NCI-H2107 treated with DMSO at 0.1 percent for 48 hours (cell line): ENCODE results near the gene MSMO1.
"Not testable (repeated sequence)": the region's sequence is repeated elsewhere in the genome, so short reads cannot be mapped to it uniquely, and the experiment has no call there.

Source experiments
- DNase-seq: peaks from one replicate; lab custom pipeline; 2025; ENCODE audit not compliant: unreplicated experiment; lab: John Stamatoyannopoulos, UW

Gene MSMO1

DNA sequence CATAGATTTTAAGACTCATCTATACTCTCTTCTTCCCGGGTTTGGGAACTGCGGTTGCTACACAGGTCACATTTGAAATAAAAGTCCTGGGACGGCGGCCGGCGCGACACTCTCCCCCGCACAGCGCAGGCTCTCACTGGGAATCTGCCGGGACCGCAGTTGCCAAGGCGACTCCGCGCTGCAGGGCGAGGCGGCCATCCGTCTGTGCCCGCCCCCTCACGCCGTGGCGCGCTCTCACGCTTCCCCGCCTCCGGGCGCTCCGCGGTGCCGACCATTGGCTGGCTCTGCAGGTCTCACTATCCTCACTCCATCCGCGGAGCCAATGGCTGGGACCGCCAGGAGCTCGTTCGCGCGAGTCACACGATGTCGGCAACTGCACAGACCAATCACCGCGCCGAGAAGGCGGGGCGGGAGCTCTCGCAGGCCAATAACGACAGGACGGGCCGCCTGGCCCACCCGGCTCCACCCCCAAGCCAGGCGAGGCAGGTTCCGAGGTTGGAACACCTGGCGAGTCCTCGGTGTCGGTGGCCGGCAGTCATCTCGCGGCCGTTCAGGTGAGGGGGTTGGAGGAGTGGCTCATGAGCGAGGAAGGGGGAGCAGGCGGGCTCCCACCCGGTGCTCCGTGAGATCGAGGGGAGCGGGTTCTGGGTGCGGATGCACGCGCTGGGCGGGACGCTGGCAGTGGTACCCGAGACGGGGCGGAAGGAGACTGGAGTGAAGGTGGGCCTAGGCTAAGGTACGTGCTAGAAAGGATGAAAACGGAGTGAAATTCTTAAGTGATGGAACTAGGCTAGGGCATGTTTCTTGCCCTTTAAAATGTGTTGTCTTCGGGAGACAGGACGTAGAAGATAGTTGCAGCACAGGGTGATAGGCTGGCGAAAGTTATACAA is at the start of gene MSMO1:
TSS of gene MSMO1 (plus strand) at position 459 of the 890 bp plus-strand sequence. CDS start 5,702 bp downstream, outside the sequence.
- DNase-seq, result peak; percentile 84

DNA sequence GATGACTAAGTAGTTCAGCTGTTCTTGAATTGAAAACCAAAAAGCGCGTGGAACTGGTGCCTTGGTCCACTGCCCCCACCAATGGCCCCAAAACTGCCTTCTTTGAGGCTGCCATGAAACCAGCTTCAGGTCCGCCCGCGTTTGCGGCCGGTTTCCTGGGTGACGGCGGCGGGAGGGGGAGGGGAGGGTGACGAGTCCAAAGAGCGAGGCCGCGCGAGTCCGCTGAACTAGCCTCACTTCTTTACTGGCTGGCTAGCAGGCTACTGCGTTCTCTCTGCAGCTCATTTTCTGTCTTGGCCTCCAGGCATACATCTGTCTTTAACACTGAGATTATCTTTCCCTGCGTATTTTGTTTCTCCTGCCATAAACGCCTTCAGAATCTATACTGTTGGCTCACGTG is 47.9 kb upstream of the MSMO1 start:
- DNase-seq, result not testable (repeated sequence)

DNA sequence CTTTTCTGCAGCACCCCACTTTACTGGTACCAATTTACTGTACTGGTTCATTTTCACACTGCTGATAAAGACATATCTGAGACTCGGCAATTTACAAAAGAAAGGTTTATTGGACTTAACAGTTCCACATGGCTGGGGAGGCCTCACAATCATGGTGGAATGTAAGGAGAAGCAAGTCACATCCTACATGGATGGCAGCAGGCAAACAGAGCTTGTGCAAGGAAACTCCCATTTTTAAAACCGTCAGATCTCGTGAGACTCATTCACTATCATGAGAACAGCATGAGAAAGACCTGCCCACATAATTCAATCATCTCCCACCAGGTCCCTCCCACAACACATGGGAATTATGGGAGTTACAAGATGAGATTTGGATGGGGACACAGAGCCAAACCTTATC is 42.8 kb upstream of the MSMO1 start:
- not testable (repeated sequence) for DNase-seq

DNA sequence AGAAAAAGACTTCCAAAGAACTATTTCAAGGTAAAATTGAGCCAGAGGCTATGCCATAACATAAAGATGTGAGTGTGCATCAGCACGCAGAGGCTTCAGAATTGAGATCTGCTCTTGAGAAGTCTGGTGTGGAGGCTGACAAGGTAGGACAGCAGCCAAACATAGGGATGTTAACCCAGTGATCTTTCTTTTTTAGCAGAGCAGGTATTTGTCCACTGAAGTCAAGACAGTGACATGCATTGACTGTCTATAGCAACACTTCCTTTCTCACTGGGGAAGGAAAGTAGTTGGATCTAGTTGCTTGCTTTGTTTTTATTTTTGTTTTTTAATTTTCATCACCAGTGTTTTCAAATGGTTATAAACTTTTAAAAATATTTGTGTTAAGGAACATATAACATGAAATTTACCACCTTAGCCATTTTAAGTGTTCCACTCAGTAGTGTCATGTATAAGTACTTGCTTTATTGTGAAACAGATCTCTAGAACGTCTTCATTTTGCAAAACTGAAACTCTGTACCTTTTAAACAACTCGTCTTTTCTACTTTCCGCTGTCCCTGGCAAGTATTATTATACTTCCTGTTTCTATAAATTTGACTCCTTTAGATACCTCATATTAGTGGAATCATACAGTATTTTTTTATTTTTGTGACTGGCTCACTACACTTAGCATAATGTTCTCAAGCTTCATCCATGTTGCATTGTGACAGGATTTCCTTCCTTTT is 40.7 kb upstream of the MSMO1 start:
- not testable (repeated sequence) for DNase-seq

DNA sequence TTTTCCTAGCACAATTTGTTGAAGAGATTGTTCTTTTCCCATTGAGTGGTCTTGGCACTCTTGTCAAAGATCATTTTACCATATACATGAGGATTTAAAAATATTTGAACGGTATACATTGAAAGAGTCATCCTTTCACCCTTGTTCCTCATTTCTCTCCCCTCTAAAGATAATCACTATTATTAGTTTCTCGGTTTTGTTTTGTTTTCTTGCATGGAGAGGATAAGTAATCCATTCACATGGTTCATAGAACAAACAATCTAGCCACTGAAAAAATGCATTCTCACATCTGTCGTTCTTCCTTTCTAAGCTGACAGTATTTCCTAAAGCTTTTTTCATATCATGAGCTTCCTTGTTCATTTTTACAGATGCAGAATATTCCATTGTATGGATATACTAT is 39.2 kb upstream of the MSMO1 start:
- DNase-seq, result no peak

DNA sequence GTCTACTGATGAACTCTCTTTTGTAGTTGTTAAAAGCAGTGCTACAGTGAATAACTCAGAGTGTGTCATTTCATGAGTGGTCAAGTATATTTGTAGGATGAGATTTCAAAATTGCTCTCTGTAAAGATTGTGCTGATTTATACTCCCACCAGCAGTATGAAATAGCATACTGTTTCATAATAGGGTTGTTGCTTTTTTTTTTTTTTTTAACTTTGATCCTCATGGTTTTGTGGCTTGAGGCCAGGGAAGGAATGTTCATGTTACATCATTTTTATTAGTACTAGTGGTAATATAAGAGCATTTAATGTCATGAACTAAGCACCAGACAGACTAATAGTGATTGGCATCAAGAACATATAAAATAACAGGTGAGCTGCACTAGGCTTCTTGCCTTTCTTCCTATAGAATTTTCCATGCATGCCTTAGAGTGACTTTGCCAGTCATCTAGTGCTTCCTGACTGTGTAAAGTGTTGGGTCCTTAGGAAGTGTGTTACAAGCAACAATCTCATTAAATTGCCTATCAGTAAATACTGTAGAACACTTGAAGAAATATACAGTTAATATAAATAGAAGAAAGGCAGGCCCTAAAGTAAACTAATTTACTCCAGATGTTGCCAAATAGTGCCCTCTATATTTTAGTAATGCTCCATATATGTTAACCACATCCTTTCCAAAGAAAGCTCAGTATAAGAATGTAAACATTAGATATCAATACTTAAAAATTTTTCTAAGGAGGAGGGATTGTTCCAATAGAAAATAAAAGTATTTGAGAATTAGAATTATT is 38.6 kb upstream of the MSMO1 start:
- DNase-seq, result no peak

DNA sequence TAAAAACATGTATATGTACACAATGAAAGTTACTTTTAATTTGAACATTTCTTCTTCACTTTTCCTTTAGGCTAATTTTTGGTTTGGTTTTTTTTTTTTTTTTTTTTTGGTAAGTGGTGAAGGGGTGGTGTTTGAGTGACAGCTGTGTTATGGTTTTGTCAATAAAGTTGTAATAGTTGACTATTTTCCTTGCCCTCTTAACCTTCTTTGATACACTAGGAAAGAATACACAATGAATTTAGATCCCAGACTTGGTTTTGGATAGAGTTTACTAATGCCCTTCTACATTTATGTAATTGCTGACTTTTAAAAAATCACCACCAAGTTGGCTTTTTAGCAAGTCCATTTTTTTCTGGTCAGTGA is 38.1 kb upstream of the MSMO1 start:
- DNase-seq, result no peak

DNA sequence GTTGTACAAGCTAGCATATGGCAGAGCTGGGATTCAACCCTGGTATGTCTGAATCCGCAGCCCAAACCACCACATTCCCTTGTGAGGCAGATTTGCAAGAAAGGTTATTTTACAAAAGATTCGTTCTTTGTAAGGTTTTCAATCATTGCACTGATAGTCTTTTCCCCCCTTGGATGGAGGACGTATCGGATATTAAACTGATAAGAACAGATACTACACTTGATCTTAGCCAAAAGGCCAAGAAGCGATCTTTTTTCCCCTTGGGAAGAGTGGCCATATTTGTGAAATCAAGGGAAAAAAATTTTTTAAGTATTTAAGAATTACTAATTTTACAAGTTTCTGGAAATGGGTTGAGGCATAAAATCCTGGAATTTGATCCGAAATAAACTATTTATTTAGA is 34.4 kb upstream of the MSMO1 start:
- no peak for DNase-seq

DNA sequence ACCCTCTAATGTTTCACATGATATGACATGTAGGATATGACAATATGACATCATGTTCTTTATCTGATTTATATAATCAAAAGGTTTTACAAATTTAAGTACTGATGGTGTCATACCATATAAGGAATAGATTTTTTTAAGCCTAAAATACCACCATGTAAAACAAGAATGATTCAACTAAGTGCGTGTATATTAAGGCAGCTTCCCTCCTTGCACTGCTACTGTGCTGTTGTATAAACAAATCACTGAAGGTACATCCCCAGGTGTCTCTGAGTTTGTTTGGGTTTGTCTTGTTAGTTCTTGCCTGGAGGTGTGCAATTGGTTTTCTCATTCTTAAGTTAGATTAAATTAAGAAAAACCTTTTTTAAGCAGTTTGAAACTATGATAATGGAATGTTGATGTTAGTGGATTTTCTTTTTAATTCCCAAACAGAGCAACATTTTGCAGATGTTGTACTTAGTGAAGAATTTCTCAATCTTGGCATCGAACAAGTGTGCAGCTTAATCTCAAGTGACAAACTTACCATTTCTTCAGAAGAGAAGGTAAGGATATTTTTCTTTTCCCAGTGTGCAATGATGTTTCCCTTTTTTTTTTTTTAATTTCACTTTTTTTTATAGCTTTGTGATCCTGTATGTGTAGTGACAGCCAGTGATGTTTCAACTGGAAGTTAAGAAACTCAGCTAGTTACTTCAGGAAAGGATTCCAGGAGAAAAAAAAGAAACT is 33.4 kb upstream of the MSMO1 start:
- DNase-seq, result no peak

DNA sequence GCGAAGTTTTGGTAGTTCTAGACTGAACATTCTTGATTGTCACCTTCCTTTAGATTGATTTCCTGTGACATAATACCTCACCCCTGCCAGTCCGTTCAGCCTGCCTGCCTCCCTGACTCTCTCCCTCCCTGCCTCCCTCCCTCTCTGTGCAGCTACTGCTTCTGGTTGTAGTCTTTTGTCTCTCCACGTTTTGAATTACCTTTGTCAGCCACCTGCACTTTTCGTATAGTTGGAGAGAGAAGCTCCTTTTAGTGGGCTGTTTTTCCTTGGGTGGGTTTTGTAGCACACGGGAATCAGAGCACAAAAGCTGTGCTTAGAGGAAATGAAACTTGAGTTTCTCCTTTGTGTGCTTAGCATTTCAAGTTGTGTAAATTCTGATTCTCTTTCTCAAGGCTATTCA is 32.6 kb upstream of the MSMO1 start:
- DNase-seq, result peak; percentile 51

DNA sequence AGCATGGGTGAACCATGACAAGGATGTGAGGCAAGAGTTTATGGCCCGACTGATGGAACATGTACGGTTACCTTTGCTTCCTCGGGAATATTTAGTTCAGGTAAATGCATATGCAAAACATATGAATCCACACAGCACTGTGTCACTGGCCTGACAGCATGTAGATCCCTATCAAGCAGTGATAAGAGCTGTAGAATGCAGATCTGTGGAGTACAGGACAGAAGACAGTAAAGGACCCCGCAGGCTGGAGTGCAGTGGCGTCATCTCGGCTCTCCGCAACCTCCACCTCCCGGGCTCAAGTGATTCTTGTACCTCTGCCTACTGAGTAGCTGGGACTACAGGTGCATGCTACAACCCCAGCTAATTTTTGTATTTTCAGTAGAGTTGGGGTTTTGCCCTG is 29.8 kb upstream of the MSMO1 start:
- DNase-seq, result no peak

DNA sequence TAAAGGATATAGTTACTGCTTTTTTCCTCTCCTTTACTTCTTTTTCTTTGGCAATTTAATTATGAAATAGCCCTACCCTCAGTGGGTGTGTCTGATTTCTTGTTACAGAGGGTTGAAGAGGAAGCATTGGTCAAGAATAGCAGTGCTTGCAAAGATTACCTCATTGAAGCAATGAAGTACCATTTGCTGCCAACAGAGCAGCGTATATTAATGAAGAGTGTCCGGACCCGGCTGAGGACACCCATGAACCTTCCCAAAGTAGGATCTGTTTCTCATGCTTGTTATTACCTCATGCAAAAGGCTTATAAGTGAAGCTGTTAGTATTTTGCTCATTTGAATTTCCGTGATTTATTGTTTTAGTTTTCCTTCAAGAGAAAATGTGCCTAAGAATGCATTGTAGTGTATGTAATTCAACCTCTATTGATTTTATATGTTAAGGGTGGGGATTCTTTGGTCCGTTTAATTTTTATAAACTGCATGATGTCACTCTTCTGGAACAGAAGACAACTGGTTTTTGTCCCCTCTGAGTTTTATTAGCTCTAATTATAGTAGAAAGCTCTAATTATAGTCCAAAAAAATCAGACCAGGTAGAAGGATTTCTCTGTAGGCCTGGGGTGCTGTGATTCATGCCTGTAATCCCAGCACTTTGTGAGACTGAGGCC is 27.9 kb upstream of the MSMO1 start:
- no peak for DNase-seq

DNA sequence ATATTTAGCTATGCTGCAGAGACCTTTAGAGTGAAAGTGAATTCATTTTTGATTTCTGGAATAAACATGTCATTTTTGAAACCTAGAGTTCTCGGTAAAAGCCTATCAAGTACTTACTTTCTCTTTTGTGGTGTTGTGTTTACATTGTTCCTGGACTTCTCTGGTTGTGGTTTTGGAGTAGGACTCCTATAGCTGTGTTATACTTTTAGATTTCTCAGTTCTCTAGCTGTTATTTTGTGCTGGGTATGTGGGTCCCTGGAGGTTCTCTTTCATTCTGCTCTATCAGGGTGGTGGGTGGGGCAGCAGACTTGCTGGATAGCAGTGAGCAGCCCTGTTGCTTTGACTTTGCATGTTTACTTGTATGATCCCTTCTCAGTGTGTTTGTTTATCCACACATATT is 25.6 kb upstream of the MSMO1 start:
- peak; percentile 63 for DNase-seq

DNA sequence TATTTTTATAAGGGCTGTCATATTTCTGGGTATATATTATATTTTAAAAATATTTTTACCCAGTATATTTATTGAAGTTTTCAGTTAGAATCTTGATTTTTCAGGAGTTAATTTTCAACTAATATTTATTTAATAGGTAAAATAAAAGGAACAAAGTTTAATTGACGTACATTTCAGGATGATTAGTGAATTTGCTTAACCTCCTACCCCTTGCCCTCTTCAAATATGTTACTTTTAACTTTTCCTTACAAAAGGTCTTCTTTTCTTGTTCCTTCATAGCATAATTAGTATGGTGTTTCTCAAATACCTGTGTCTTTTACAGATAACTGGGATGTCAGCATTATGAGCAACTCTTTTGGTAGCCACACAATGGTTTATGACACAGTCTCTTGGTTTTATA is 24.8 kb upstream of the MSMO1 start:
- no peak for DNase-seq

DNA sequence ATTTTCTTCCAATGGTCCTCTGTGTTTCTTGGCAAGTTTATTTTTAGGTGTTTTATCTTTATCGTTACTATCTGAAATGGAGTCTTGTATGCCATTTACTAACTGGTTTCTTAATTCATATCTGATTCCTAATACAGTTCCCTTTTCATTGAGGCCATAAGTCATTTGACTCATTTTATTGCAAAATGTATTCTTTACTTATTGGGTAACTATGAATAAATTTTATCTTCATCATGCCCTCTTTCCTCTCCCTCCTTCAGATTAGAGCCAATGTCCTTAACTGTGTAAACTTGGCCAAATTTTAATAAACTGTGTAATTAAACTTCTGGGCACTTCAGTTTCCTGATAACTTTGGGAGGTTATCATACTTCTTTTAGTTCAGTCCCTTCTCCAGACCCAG is 19.3 kb upstream of the MSMO1 start:
- no peak for DNase-seq

DNA sequence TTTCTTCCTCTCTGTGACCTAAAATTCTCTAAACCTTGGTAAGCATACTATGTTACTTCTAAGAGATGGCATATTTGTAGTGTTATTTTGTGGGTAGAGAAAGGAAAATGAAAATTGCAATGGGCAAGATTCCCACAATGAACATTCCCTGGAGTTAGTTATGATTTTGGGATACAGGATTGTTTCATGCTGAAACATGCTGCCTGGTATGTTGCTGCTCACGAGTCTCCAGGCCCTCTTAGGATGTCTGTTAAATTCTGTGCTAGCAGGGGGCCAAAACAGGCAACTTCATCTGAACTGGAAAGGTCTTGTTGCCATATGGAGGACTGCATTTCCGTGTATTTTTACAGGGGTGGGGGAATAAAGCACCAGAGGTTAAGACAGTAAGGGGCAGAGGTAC is 18.9 kb upstream of the MSMO1 start:
- DNase-seq, result no peak

DNA sequence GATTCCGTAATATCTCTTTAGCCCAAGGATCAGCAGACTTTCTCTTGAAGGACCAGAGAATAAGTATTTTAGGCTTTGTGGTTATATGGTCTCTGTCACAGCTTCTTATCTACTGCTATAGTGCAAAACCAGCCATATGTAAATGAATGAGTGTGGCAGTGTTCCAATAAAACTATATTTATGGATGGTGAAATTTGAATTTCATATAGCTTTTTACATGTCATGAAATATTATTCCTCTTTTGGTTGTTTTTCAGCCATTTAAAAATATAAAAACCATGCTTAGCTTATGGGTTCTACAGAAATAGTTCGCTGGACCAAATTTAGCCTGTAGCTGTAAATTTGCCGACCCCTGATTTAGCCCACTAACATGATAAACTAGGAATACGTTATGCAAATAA is 18.0 kb upstream of the MSMO1 start:
- no peak for DNase-seq

DNA sequence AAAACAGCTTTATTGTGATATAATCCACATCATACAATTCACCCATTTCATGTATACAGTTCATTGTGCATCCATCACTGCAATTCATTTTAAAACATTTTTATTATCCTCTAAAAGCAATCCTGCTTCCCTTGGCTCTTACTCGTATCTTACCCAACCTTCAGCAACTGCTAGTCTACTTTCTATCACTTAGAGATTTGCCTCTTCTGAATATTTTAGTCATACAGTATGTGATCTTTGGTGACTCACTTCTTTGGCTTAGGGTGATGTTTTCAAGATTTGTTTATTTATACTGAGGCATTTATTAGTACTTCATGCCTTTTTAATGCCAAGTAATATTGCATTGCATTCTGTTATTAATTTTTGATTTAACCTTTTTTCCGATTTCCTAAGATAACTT is 15.0 kb upstream of the MSMO1 start:
- no peak for DNase-seq

DNA sequence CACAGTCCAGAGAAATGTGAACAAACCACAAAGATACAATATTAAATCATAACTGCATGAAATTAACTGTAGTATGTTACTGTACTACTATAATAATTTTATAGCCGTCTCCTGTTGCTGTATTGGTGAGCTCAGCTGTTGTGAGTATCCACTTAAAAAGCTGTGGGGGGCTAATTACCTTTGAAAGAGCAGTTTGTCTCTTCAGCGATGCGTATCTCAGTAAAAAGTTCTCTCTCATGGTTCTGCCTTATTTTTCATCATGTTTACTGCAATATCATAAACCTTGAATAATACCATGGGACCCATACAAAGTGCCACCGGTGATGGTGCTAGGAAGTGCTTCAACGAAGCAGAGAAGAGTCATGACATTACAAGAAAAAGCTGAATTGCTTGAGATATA is 8.4 kb upstream of the MSMO1 start:
- peak; percentile 20 for DNase-seq

DNA sequence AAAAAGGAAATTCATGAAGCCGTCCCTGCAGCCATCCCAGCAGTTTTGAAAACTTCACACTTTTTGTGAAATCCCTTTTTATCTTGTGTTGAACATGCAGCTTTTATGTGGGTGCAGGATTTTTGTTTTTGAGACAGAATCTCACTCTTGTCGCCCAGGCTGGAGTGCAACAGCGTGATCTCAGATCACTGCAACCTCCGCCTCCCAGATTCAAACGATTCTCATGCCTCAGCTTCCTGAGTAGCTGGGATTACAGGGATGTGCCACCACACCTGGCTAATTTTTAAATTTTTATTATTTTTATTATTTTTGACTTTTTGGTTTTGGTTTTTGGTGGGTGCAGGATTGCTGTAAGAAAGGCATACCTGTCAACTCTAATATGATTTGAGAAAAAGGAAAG is 8.0 kb upstream of the MSMO1 start:
- no peak for DNase-seq
